Right cardiac atrium (tissue), 5 donors: ENCODE results near the gene PADI3. TPM values are rescaled to one million over a fixed set of nuclear protein-coding genes. Genes with fewer than 3 reads are reported as not detected.

ENCODE experiments used
- ATAC-seq, 2 donors: fragments of 200-7000 bp; cut with Tn5 transposase; one replicate each; pipeline versions ENCODE4 v1.8.0 to v1.9.1; 2020; ENCODE audit warnings: moderate library complexity in 2 of 2, mild to moderate bottlenecking in 1 of 2
- DNase-seq, 3 donors: peaks; one replicate each; pipeline ENCODE4 v3.0.0-alpha.2; 2020
- H3K27ac ChIP-seq: one replicate; pipeline ENCODE4 v1.5.1; 2013; ENCODE audit warnings: mild to moderate bottlenecking, low read length, control low read depth, moderate library complexity
- H3K27me3 ChIP-seq: one replicate; pipeline ENCODE4 v1.6.1; 2013; ENCODE audit not compliant: control insufficient read depth, insufficient read depth
- H3K4me1 ChIP-seq: one replicate; pipeline ENCODE4 v1.6.1; 2013; ENCODE audit warnings: low read length; ENCODE audit not compliant: control insufficient read depth, insufficient read depth
- H3K4me3 ChIP-seq: one replicate; pipeline ENCODE4 v1.5.1; 2013; ENCODE audit warnings: low read length, control low read depth
- H3K9me3 ChIP-seq: one replicate; pipeline ENCODE4 v1.6.1; 2013; ENCODE audit warnings: low read length; ENCODE audit not compliant: control insufficient read depth
- WGBS: extraction: QIAGEN DNeasy Blood & Tissue Kit; methylation state at CpG from one replicate; pipeline ENCODE4 v1.1.7; 2013; 5-methylcytosine and 5-hydroxymethylcytosine counted together
- intact Hi-C, 4 donors: fragments of 100-400 bp; cut with DNase I; formaldehyde crosslinking; loops; one replicate each; pipeline versions ENCODE4 v1.11.0 to v1.14.0; 2022 to 2023
- polyA plus RNA-seq: library from polyadenylated mRNA; stranded (reverse); fragments of 200-250 nt; gene quantifications from one replicate; pipeline ENCODE4 v1.2.3, GENCODE V29; 2013
- total RNA-seq, 4 donors: library from RNA; stranded (reverse); fragmentation: NEBNext Ultra II Directional; extraction: Animal tissue kit (Norgen Biotek cat#: 25700); gene quantifications; one replicate each; pipeline ENCODE4 v1.2.1, GENCODE V29; 2021
- donor health status: healthy with polysubstance abuse.
- donor health status: DM: no; HTN: yes; CAD: no.
- donor health status: DM: no; HTN: no; CAD: no.
- donor health status: DM: no; HTN: yes; CAD: no; lungs with severe emphysema.
- donor health status: DM: yes; HTN: yes; CAD: no.

The PADI3 gene
- total and polyA plus RNA-seq, 5 donors: not detected

DNA sequence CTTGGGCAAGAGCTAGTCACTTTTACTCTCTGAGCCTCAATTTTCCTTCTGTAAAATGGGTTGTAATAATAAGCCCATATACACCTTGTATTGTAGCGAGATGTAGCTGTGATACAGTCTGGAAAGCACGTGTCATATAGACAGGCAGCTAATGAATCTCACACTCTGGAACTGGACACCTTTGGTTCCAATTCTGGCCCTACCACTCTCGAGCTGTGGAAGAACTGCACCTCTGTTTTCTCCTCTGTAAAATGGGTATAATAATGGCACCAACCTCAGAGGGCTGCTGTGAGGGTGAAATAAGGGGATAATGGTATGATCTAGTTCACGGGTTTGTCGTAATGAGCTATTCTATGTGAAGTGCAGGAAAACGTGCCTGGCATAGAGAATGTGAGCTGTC, 58.4 kb downstream of the PADI3 start:
- Histone ChIP-seq H3K4me3 (no peak overlapping the region), H3K4me1 (no peaks in the 10 kb centered on the region), H3K27me3 (no peaks in the 10 kb centered on the region), H3K27ac (no peak overlapping the region), H3K9me3 (no peaks in the 10 kb centered on the region)
- no peak for ATAC-seq
- intact Hi-C loops: no loop called here
- no peak for DNase-seq
- 84% methylated on average over 6 of the region's 6 CpGs for WGBS

GRCh38 chr1:17307946-17308345, 59.0 kb downstream of the PADI3 start, which contains the start of gene PADI4:
Gene PADI4 (plus strand): TSS chr1:17308197. CDS start chr1:17308223, 26 bp downstream.
- Histone ChIP-seq H3K4me3 (no peak within 1 kb of the TSS), H3K27ac (no peak within 1 kb of the TSS), H3K4me1 (no peaks in the 10 kb centered on the region), H3K9me3 (no peaks in the 10 kb centered on the region), H3K27me3 (no peaks in the 10 kb centered on the region)
- peak; percentile 40 to 41 for ATAC-seq
- intact Hi-C loops: no loop called here
- 66% methylated on average over 8 of the region's 8 CpGs for WGBS
- no peak for DNase-seq

DNA sequence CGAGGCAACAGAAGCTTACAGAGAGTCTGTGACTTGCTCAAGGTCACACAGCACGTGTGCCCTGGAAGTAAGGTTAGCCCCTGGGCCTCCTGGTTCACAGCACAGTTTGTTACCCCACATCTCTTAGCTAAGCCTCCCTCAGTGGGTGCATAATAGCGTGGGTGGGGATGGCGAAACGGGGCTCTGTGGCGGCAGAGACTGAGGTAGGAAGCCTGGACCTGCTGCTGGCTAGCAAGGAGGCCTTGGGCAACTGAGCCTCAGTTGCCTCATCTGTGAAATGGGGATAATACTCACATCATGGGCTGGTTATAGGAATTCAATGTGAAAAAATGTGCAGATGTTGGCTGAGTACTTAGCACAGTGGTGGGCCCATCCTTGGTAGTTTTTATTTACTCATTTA, 59.7 kb downstream of the PADI3 start:
- ATAC-seq: no peak
- Histone ChIP-seq H3K27ac (no peak overlapping the region), H3K9me3 (no peaks in the 10 kb centered on the region), H3K4me3 (no peak overlapping the region), H3K4me1 (no peaks in the 10 kb centered on the region), H3K27me3 (no peaks in the 10 kb centered on the region)
- 55% methylated on average over 6 of the region's 6 CpGs for WGBS
- no peak for DNase-seq
- intact Hi-C loops: no loop called here

DNA sequence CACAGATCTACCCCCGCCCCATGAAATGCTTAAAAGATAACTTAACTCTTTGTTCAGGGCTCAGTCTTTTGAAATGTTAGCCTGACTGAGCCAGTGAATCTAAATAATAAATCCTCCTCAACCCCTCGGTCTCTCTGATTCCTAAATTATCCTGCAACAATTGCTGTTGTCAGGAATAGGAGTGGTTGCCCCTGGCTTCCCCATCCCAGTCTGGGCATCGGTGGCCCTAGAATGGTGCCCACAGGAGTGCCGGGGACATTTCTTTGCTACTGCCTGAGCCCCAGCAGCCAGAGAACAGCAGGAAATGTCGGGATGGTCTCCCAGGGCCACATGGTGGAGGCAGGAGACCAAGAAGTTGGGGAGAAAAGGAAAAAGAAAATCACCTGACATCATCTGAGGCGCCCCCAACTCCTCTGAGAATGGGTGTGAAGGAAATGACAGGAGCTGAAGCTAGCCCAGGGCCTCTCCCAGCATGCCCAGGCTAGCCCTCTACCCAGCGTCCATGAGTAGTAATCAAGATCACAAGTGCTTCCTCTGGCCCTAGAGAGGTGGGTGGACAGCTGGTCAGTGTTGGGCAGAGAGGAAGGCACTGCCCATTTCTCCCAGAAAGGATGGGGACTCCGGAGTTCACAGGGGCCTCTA, 60.6 kb downstream of the PADI3 start:
- Histone ChIP-seq H3K27me3 (no peaks in the 10 kb centered on the region), H3K4me1 (no peaks in the 10 kb centered on the region), H3K4me3 (no peak overlapping the region), H3K9me3 (no peaks in the 10 kb centered on the region), H3K27ac (no peak overlapping the region)
- WGBS: 40% methylated on average over 8 of the region's 8 CpGs
- intact Hi-C loops: no loop called here
- ATAC-seq (no peak), DNase-seq (no peak)

GRCh38 chr1:17310068-17310640, 61.3 kb downstream of the PADI3 start:
- ATAC-seq (no peak), DNase-seq (no peak)
- WGBS: 50% methylated on average over 7 of the region's 7 CpGs
- no peaks in the 10 kb centered on the region for H3K4me1 ChIP-seq
- intact Hi-C loops: no loop called here
- no peak overlapping the region for H3K4me3 ChIP-seq
- H3K9me3 ChIP-seq: no peaks in the 10 kb centered on the region
- no peaks in the 10 kb centered on the region for H3K27me3 ChIP-seq
- no peak overlapping the region for H3K27ac ChIP-seq

GRCh38 chr1:17313530-17314309, 64.8 kb downstream of the PADI3 start:
- ATAC-seq (no peak), DNase-seq (no peak)
- no peaks in the 10 kb centered on the region for H3K27me3 ChIP-seq
- no peaks in the 10 kb centered on the region for H3K9me3 ChIP-seq
- no peak overlapping the region for H3K4me3 ChIP-seq
- no peaks in the 10 kb centered on the region for H3K4me1 ChIP-seq
- H3K27ac ChIP-seq: no peak overlapping the region
- 81% methylated on average over 9 of the region's 9 CpGs for WGBS
- intact Hi-C loops: no loop called here

DNA sequence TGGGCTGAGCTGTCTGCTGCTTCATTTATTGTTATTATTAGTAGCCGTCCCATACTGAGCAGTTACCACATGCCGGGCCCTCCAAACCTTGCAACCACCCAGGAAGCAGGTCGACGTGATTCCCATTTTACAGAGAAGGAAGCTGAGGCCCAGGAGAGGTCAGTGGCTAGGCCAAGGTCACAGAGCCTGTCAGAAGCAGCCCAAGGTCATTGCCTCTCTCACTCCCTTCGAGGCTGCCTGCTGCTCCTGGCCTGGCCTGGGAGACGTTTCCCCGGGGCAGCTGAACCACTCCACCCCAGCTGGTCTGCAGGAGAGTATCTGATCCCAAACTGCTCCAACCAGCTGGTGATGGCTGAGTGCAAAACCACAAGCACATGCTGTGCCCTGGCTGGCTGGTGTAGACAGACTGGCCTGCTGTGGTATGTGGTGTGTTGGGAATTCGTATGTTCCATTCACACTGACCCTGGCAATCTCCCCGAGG, 65.6 kb downstream of the PADI3 start:
- intact Hi-C loops: no loop called here
- no peaks in the 10 kb centered on the region for H3K27me3 ChIP-seq
- ATAC-seq: no peak

DNA sequence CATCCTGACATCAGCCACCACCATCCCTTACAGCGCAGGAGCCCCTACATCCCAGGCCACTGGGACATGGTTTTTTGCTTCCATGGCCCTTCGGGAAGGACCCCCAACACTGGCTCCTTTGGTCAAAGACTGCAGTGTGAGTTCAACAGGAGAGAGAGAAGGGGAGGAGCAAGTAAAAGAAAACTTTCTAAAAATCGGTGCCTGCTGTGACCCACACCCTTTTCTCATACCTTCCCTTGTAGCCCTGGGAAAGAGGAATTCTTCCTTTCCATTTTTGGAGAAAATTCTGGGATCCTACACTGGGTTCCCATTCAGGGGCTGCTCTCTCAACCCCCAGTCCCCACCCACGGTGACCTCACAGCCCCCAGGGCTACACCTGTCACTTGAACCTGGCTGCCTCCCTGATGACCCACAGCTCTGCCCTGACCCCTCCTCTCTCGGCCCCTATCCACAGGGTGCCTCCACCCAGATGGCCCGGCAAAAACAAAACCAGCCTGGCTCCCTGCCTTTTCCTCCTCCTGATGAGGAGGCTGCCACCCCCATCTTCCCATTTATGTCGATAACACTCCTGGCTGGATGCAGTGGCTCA, 66.7 kb downstream of the PADI3 start:
- no peaks in the 10 kb centered on the region for H3K27me3 ChIP-seq
- intact Hi-C loops: no loop called here

More for the DNA sequence above, 65.6 kb downstream of the PADI3 start:
- 51% methylated on average over 9 of the region's 9 CpGs for WGBS
- H3K4me3 ChIP-seq: no peak overlapping the region
- no peak for DNase-seq
- H3K27ac ChIP-seq: no peak overlapping the region
- no peaks in the 10 kb centered on the region for H3K4me1 ChIP-seq
- no peaks in the 10 kb centered on the region for H3K9me3 ChIP-seq

DNA sequence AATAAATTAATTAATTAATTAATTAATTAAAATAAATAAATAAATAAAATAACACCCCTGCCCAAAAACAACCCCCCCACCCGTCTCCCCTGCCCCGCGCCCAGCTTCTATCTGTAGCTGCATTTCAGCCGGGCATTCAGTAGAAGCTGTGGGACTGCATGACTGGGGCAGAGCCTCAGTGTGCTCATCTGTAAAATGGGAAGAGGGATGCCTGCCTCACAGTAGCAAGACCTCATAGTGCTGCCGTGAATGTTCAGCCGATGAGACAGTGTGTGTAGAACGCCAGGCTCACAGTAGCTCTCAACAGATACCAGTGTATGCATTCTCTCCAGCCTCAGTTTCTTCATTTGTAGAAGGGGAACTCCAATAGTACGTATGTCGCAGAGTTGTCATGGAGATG, 67.8 kb downstream of the PADI3 start:
- no peaks in the 10 kb centered on the region for H3K9me3 ChIP-seq
- DNase-seq: no peak
- H3K27me3 ChIP-seq: no peaks in the 10 kb centered on the region
- H3K27ac ChIP-seq: no peak overlapping the region
- 84% methylated on average over 9 of the region's 9 CpGs for WGBS
- no peak for ATAC-seq
- H3K4me3 ChIP-seq: no peak overlapping the region
- intact Hi-C loops: no loop called here
- no peaks in the 10 kb centered on the region for H3K4me1 ChIP-seq

More for the DNA sequence above, 66.7 kb downstream of the PADI3 start:
- Histone ChIP-seq H3K4me1 (no peaks in the 10 kb centered on the region), H3K9me3 (no peaks in the 10 kb centered on the region), H3K27ac (no peak overlapping the region), H3K4me3 (no peak overlapping the region)
- ATAC-seq: no peak
- DNase-seq: no peak
- WGBS: 41% methylated on average over 7 of the region's 7 CpGs

DNA sequence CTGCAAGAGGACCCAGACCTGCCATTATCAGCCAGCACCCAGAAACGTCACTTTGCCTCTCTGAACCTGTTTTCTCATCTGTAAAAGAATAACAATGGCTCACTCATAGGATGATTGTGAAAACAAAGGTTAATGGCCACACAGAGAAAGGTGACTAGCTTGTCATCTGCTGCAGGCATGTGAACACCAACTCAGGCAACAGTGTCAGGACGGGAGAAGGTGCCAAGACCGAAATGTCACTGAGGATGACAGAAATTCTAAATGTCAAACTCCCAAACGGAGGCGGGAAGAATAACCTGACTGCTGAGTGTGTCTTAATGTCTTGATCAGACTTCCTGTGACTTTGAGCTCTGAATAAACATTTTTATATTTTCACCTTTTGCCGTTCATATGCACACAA, 69.4 kb downstream of the PADI3 start:
- no peak overlapping the region for H3K27ac ChIP-seq
- no peak overlapping the region for H3K4me3 ChIP-seq
- no peaks in the 10 kb centered on the region for H3K9me3 ChIP-seq
- H3K27me3 ChIP-seq: no peaks in the 10 kb centered on the region
- WGBS: 41% methylated on average over 6 of the region's 6 CpGs
- ATAC-seq (no peak), DNase-seq (no peak)
- intact Hi-C loops: no loop called here
- H3K4me1 ChIP-seq: no peaks in the 10 kb centered on the region
